ENCODE measurements around the gene PLCB3.

DNA sequence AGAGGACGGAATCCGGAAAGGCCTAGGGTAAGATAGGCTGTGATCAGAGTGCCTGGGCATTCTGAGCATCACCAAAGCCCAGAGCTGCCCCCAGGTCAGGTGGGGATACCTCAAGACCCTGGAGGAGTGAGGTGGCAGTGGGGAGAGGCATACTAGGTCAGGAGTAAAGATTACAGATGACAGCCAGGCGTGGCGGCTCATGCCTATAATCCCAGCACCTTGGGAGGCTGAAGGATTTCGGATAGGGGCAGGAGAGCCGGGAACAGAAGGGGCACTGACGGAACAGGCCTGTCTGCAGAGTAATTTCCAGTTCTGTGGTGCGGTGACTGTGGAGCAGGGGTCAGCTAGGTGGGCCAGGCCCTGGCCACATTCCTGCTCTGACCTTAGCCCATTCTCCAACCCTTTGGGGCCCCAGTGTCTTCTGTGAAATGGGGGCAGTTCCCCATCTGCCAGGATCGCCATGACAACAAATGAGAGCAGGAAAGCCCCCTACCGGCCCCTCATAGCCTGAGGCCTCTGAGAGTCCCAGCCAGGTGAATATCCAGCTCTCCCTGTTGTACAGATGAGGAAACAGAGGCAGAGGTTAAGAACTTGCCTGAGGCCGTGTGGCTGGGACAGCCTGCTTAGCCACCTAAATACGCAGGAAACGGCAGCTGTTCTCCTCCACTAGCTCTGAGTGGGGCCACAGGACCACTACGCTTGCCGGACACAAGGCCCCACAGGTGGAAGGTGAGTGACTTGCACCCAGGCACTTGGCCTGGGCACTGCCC, 23.9 kb downstream of the PLCB3 start:
- TF ChIP-seq, protein P1, sequence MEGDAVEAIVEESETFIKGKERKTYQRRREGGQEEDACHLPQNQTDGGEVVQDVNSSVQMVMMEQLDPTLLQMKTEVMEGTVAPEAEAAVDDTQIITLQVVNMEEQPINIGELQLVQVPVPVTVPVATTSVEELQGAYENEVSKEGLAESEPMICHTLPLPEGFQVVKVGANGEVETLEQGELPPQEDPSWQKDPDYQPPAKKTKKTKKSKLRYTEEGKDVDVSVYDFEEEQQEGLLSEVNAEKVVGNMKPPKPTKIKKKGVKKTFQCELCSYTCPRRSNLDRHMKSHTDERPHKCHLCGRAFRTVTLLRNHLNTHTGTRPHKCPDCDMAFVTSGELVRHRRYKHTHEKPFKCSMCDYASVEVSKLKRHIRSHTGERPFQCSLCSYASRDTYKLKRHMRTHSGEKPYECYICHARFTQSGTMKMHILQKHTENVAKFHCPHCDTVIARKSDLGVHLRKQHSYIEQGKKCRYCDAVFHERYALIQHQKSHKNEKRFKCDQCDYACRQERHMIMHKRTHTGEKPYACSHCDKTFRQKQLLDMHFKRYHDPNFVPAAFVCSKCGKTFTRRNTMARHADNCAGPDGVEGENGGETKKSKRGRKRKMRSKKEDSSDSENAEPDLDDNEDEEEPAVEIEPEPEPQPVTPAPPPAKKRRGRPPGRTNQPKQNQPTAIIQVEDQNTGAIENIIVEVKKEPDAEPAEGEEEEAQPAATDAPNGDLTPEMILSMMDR (IDR thresholded peaks at IDR 0.05; ENCODE audit: low read depth, low read length) = no peak
- TF ChIP-seq EZH2phosphoT487 (IDR thresholded peaks at IDR 0.05; ENCODE audit: low read depth) = no peak

Data from OCI-LY3 (cell line).